Stimulated activated CD4-positive, alpha-beta T cell treated with anti-CD3 and anti-CD28 coated beads, Interleukin-4, amount 100 ng/mL, for 24 hours (primary cell): ENCODE measurements around the gene PKN3.

ENCODE experiments used
- DNase-seq: peaks from one replicate; pipeline ENCODE4 v3.0.0-alpha.2; 2020

Gene PKN3

DNA sequence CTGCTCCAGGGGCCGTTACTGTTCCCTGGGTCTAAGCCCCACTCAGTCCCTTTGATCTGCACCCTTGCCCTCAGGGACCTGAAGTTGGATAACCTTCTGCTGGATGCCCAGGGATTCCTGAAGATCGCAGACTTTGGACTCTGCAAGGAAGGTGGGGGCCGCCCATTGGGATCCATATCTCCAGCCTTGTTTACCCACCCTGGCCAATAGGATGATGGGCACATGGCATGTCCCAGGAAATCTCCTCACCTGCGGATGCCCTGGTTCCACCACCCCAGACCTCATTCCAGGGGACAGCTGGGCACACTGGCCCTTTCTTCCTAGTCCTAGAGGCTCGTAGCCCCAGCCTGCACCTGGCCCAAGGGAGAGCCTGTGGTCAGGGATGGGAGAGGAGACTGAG lies 16.2 kb downstream of the PKN3 start:
- DNase-seq: no peak

DNA sequence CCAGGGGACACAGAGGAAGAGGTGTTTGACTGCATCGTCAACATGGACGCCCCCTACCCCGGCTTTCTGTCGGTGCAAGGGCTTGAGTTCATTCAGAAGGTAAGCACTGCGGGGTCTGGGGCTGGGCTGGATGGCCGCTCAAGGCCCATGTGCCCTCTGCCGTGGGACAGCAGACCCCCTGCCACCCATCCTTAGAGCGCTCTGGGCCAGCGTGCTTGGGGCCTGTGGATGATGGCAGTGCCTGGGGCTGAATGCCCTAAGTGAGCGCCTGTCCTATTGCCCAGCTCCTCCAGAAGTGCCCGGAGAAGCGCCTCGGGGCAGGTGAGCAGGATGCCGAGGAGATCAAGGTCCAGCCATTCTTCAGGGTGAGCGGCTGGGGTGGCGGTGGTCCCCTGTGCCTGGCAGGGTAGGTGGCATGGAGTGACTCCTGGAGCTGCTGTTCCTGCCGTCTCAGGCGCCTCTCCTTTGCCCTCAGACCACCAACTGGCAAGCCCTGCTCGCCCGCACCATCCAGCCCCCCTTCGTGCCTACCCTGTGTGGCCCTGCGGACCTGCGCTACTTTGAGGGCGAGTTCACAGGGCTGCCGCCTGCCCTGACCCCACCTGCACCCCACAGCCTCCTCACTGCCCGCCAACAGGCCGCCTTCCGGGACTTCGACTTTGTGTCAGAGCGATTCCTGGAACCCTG lies 17.8 kb downstream of the PKN3 start:
- no peak for DNase-seq

- DNase-seq: no peak
Observed at GRCh38 chr9:128720841-128721486, 18.7 kb downstream of the PKN3 start.

GRCh38 chr9:128721487-128722010 lies 19.2 kb downstream of the PKN3 start:
- no peak for DNase-seq

DNA sequence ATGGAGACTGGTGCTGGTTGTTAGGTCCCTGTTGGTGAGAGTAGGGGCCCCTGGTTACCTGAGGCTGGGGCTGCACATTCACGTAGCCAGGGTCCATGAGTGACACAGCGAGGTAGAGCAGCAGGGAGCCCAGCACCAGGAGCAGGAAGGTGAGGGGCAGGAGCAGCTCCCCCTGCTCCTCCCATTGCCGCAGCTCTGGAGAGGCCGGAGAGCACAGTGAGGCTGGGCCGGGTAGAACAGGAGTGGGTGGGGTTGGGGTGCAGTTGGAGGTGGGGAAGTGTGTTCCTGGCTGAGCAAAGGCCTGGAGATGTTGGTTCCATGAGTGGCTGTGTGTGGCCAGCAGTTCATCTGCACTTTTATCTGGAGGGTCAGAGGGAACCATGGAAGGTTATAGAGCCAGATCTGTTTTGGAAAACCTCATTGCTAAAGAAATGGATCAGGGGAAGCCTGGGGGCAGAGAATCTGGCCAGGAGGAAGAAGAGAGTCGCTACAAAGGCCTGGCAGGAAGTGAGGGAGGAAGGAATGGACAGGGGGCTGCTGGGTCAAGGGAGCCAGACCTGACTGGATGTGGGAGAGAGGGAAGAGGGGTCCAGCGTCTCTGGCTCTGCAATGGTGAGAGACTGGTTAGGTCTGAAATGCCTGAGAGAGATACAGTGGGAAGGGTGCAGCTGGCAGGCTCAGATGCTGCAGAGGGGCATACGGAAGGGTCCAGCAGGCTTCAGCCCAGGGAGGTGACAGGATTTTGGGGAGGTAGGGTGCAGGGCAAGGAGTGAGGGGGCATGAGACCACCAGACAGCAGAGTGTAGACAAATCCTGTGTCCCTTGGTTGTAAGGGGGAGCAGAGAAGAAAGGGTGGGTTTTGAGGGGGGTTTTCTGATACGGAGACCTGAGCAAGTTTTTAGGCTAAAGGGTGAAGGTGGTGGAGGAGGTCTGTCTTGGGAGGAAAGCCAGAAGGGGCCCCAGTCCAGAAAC lies 20.4 kb downstream of the PKN3 start:
- DNase-seq: no peak

- DNase-seq: no peak
Observed at GRCh38 chr9:128723352-128723865, 21.1 kb downstream of the PKN3 start.

DNA sequence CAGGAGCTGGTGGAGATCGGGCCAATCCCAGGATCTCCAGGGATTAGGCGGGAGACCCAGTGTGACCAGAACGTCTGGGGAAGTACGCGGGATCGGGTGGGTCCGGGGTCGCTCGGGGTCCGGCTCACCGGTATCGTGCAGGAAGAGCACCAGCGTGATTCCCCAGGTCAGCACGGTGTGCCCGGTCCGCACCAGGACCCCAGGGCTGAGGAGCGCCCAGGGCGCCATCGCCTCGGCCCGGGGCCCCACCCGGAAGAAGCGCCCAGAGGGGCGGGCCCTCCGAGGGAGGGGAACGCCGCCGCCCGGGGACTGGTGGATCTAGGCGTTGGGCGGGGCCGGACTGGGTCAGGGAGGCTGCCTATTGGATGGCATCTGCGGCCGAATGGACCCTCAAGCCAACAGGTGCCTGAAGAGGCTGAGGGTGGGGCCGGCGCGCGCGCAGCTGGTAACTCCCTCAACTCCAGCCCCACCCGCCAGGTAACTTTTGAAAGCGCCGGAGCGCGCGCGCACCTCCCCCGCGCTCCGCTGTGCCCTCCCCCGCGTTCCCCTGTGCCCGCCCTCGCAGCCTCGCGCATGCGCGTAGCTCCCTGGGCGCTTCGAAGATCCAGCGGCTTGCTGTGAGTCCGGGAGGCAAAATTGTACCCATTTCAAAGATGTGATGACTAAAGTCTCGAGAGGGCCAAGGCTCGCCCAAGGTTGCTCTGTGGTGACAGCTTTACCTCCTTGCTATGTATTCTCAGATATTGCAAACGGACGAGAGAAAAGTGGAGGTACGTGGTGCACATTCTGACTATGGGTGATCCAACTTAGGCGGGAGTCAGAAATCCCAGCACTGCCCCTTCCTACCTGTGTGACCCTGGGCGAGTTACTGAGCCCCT lies 21.8 kb downstream of the PKN3 start, which contains the start of gene ZDHHC12:
TSS of gene ZDHHC12 (minus strand) at position 262 of the 878 bp plus-strand sequence. CDS start at position 228, 34 bp downstream.
- DNase-seq: peak; percentile 99

GRCh38 chr9:128724744-128725211 lies 22.5 kb downstream of the PKN3 start:
- peak; percentile 42 for DNase-seq

- no peak for DNase-seq
Observed at GRCh38 chr9:128727640-128728248, 25.4 kb downstream of the PKN3 start.

GRCh38 chr9:128728298-128728697 lies 26.0 kb downstream of the PKN3 start:
- no peak for DNase-seq

DNA sequence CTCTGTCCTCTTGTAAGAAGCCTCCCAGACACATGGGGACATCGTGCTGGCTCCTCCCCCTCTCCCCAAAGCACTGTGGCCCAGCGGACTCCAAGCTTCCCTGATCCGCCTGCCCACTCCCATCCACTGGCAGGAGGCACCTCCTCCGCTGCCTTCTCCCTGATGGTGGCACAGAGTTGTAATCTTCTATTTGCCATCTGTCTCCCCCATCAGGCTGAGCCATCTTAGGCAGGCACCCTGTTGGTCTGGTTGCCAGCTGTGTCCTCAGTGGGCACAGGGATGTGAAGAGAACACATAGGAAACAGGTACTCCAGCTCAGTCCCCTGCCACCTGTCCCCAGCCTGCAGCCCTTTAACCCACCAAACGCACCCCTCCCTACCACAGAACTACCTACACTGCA lies 27.0 kb downstream of the PKN3 start:
- no peak for DNase-seq

DNA sequence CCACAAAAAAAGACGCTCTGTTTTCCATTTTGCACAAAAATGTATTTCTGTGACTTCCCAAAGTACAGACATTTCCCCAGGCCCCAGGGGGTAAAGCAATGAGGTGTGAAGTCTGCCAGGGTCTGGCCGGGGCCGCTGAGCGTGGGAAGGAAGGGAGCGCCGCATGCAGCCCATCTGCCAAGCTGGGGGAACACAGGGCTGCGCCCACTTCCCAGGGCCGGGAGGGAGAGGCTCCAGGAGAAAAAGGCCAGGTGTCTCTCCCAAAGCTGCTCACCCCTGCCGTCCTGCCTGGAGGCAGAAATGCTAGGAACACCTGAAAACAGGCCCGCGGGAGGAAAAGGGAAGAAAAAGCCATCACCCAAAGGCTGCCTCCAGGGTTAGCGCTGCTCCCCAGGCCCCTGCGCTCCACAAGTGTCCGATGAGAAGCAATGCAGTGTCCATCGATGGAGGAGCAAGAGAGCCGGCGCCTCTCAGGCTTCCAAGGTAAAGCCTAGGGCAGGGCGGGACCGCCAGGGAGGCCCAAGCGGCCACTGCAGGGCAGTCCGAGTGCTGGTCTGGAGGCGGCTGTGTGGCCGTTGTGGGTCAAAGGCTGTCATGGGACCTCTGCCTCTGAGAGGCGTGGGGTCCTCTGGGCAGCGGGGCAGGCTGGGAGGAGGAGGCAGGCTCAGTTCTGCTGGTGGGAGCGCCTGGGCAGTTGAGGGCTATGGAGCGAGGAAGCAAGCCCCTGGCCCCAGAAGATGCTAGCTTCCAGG lies 27.6 kb downstream of the PKN3 start:
- no peak for DNase-seq

DNA sequence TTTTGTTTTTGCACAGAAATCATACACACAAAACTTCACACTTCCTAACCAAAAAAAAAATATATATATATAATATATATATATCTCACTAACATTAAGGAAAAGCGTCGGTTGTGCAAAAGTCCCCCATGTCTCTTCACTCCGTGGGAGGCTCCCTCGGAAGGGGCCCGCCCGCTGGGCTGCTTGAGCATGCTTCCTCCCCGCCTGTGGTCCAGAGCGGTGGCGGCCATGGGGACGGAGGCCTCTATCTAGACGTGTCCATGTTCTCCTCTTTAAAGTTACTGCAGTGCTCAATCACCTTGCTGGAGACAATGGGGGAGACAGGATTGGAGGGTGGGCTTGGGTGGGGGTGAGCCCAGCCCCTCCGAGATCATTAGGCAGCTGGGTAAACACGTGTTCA lies 28.8 kb downstream of the PKN3 start:
- DNase-seq: no peak

DNA sequence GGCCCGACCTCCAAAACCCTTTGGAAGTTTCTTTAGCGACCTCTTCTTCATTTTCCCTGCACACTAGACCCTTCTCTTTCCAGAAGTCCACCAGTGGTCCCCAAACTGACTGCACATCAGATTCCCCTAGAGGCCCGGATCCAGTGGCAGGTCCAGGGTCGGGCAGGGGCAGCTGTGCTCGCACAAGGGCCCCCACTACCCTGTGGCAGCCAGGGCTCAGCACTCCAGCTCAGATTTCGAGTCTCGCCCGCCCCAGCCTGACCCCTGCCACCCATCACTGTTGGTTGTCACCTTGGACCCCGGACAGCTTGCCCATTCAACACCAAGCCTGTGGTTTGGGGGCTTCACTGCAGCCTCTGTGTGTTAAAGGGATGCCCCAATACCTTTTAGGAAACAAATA lies 29.4 kb downstream of the PKN3 start:
- no peak for DNase-seq

- no peak for DNase-seq
Observed at GRCh38 chr9:128732576-128732975, 30.3 kb downstream of the PKN3 start.

- DNase-seq: no peak
Observed at GRCh38 chr9:128733256-128733655, 31.0 kb downstream of the PKN3 start.

- DNase-seq: no peak
Observed at GRCh38 chr9:128735373-128735772, 33.1 kb downstream of the PKN3 start.

DNA sequence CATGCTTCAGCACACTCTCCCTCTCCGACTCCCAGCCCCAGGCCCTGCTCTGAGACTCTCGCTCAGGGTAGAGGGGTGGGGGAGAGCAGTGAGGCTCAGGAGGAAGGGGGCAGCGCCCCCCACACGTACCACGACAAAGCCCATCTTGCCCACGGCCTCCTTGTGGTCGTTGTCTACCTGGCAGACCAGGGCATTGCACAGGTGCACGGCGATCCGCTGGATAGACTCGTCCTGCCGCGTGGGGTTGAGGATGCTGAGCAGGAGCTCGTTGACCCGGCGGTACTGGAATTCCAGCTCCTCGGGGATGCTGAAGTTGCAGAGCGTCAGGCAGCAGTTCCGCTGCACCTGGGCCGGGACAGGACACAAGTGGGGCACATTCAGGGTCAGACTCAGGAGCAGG lies 40.1 kb downstream of the PKN3 start:
- DNase-seq: no peak

DNA sequence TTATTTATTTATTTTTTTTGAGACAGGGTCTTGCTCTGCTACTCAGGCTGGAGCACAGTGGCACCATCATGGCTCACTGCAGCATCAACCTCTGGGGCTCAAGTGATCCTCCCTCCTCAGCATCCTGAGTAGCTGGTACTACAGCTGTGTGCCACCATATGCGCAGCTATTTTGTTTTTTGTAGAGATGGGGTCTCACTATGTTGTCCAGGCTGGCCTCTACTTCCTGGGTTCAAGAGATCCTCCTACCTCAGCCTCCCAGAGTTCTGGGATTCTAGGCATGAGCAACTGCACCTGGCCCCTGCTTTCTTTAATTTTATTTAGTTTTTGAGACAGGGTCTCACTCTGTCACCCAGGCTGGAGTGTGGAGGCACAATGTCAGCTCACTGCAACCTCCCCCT lies 41.1 kb downstream of the PKN3 start:
- DNase-seq: no peak

DNA sequence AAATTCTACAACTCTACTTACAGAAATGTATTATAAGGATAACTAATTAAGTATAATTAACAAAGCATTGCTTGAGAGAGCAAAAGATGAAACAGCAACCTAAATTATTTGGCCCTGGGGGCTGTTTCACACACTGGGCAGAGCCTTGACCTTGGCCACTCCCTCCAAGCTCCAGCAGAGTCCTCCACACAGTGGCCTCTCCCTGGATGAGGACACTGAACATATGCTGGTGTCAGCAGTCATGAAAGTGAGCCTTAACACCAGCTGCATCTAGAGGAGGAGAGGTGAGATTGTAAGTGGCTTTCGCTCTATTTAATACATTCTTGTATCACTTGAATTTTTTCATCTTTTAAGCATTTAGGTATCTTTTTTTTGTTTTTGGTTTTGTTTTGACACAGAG lies 44.9 kb downstream of the PKN3 start:
- DNase-seq: no peak
